Activated CD8-positive, alpha-beta T cell treated with anti-CD3 and anti-CD28 coated beads, Interleukin-2, amount 10 ng/mL, durations not matched to agents 7 days and 5 days (primary cell): ENCODE data around the gene ATP13A3. TPM values are rescaled to one million over a fixed set of nuclear protein-coding genes. Genes with fewer than 3 reads are reported as not detected.

Source experiments
- ATAC-seq: fragments of 150-1000 bp; cut with Tn5 transposase; one replicate; pipeline ENCODE4 v1.10.0; 2021; ENCODE audit warnings: moderate library complexity
- CTCF ChIA-PET: fragments of 350-600 bp; sonication (Branson Sonifier 250); formaldehyde crosslinking; loops from one replicate; lab custom pipeline; 2021; ENCODE audit warnings: antibody characterized with exemption; lab: Charles Lee
- POLR2A ChIA-PET: fragments of 350-600 bp; sonication (Branson Sonifier 250); formaldehyde crosslinking; loops from one replicate; lab custom pipeline; 2021; ENCODE audit warnings: antibody characterized with exemption; lab: Charles Lee
- DNase-seq: peaks from one replicate; pipeline ENCODE4 v3.0.0-alpha.2; 2020
- H3K27ac Mint-ChIP-seq: one replicate; pipeline ENCODE4 v1.8.0; 2021; ENCODE audit warnings: mild to moderate bottlenecking, mixed read lengths
- H3K27me3 Mint-ChIP-seq: one replicate; pipeline ENCODE4 v1.8.0; 2021; ENCODE audit warnings: low read depth, mixed read lengths
- H3K36me3 Mint-ChIP-seq: one replicate; pipeline ENCODE4 v1.8.0; 2021; ENCODE audit warnings: low read depth, mixed read lengths
- H3K4me1 Mint-ChIP-seq: one replicate; pipeline ENCODE4 v1.8.0; 2021; ENCODE audit warnings: low read depth, mixed read lengths
- H3K4me3 Mint-ChIP-seq: one replicate; pipeline ENCODE4 v1.8.0; 2021; ENCODE audit warnings: mild to moderate bottlenecking, mixed read lengths
- H3K9me3 Mint-ChIP-seq: one replicate; pipeline ENCODE4 v1.8.0; 2022; ENCODE audit warnings: mixed read lengths; ENCODE audit not compliant: insufficient read depth
- total RNA-seq, 2 experiments: library from RNA; stranded (reverse); gene quantifications; one replicate each; pipeline ENCODE4 v1.2.3, GENCODE V29; 2021

The ATP13A3 gene
- total RNA-seq, 2 experiments from 2014 or later, result 63.9 to 66.8 TPM

GRCh38 chr3:194367992-194368841 is 118.6 kb downstream of the ATP13A3 start:
- ATAC-seq (no peak), DNase-seq (no peak)
- Mint-ChIP-seq H3K36me3 (no peaks in the 10 kb centered on the region), H3K27ac (no peak overlapping the region), H3K9me3 (no peaks in the 10 kb centered on the region), H3K4me1 (no peaks in the 10 kb centered on the region), H3K4me3 (no peak overlapping the region), H3K27me3 (peaks cover 12% of the 10 kb centered on the region)
- ChIA-PET CTCF (interaction anchor here (0.7 to 1.0 kb wide), 2 partner anchors 24 to 25 kb away, joined by 3 read pairs; no protein-coding TSS in a partner anchor), POLR2A (no interaction called here)

- H3K27me3 Mint-ChIP-seq, result peaks cover 12% of the 10 kb centered on the region
- no peaks in the 10 kb centered on the region for H3K9me3 Mint-ChIP-seq
- no peaks in the 10 kb centered on the region for H3K4me1 Mint-ChIP-seq
- no peak overlapping the region for H3K4me3 Mint-ChIP-seq
- POLR2A ChIA-PET, result no interaction called here
- CTCF ChIA-PET, result no interaction called here
- DNase-seq, result no peak
- no peaks in the 10 kb centered on the region for H3K36me3 Mint-ChIP-seq
- ATAC-seq, result no peak
- no peak overlapping the region for H3K27ac Mint-ChIP-seq
These were observed 120.8 kb downstream of the ATP13A3 start for GRCh38 chr3:194365978-194366490.

- ChIA-PET CTCF (no interaction called here), POLR2A (no interaction called here)
- no peaks in the 10 kb centered on the region for H3K4me1 Mint-ChIP-seq
- H3K36me3 Mint-ChIP-seq, result no peaks in the 10 kb centered on the region
- ATAC-seq (no peak), DNase-seq (no peak)
- no peak overlapping the region for H3K4me3 Mint-ChIP-seq
- peaks cover 8% of the 10 kb centered on the region for H3K27me3 Mint-ChIP-seq
- H3K9me3 Mint-ChIP-seq, result no peaks in the 10 kb centered on the region
- no peak overlapping the region for H3K27ac Mint-ChIP-seq
These were observed 121.3 kb downstream of the ATP13A3 start for GRCh38 chr3:194365526-194365925.

GRCh38 chr3:194364652-194365434 is 122.0 kb downstream of the ATP13A3 start:
- CTCF ChIA-PET, result interaction anchor here (1.4 kb wide), 1 partner anchor 585 kb away, joined by 3 read pairs; no protein-coding TSS in a partner anchor
- no peak for DNase-seq
- H3K4me3 Mint-ChIP-seq, result no peak overlapping the region
- H3K4me1 Mint-ChIP-seq, result no peaks in the 10 kb centered on the region
- no peaks in the 10 kb centered on the region for H3K9me3 Mint-ChIP-seq
- ATAC-seq, result no peak
- H3K36me3 Mint-ChIP-seq, result no peaks in the 10 kb centered on the region
- no peak overlapping the region for H3K27ac Mint-ChIP-seq
- peaks cover 8% of the 10 kb centered on the region for H3K27me3 Mint-ChIP-seq
- POLR2A ChIA-PET, result no interaction called here

- Mint-ChIP-seq H3K9me3 (no peaks in the 10 kb centered on the region), H3K4me1 (no peaks in the 10 kb centered on the region), H3K27me3 (peaks cover 8% of the 10 kb centered on the region), H3K27ac (no peak overlapping the region), H3K4me3 (no peak overlapping the region), H3K36me3 (no peaks in the 10 kb centered on the region)
- POLR2A ChIA-PET, result no interaction called here
- no peak for DNase-seq
- no peak for ATAC-seq
- CTCF ChIA-PET, result interaction anchor here (1.4 kb wide), 1 partner anchor 585 kb away, joined by 3 read pairs; no protein-coding TSS in a partner anchor
These were observed 122.5 kb downstream of the ATP13A3 start for GRCh38 chr3:194364314-194364651.

GRCh38 chr3:194360568-194360967 is 126.2 kb downstream of the ATP13A3 start:
- H3K9me3 Mint-ChIP-seq, result no peaks in the 10 kb centered on the region
- no peaks in the 10 kb centered on the region for H3K4me1 Mint-ChIP-seq
- no peaks in the 10 kb centered on the region for H3K36me3 Mint-ChIP-seq
- no peaks in the 10 kb centered on the region for H3K27me3 Mint-ChIP-seq
- no peak overlapping the region for H3K4me3 Mint-ChIP-seq
- ATAC-seq, result no peak
- no peak for DNase-seq
- ChIA-PET CTCF (interaction anchor here (2.3 kb wide), 1 partner anchor 17 kb away, joined by 8 read pairs; no protein-coding TSS in a partner anchor), POLR2A (interaction anchor here (0.5 kb wide), 1 partner anchor 255 kb away, joined by 3 read pairs; no protein-coding TSS in a partner anchor)
- no peak overlapping the region for H3K27ac Mint-ChIP-seq

- CTCF ChIA-PET, result no interaction called here
- Mint-ChIP-seq H3K27me3 (no peaks in the 10 kb centered on the region), H3K4me3 (no peak overlapping the region), H3K27ac (no peak overlapping the region), H3K4me1 (no peaks in the 10 kb centered on the region), H3K36me3 (no peaks in the 10 kb centered on the region), H3K9me3 (no peaks in the 10 kb centered on the region)
- DNase-seq, result no peak
- POLR2A ChIA-PET, result interaction anchor here (0.6 kb wide), 1 partner anchor 227 kb away, joined by 3 read pairs; no protein-coding TSS in a partner anchor
- no peak for ATAC-seq
These were observed 129.1 kb downstream of the ATP13A3 start for GRCh38 chr3:194357681-194358080.

- no peaks in the 10 kb centered on the region for H3K36me3 Mint-ChIP-seq
- no peaks in the 10 kb centered on the region for H3K4me1 Mint-ChIP-seq
- DNase-seq (no peak), ATAC-seq (no peak)
- no peaks in the 10 kb centered on the region for H3K9me3 Mint-ChIP-seq
- ChIA-PET CTCF (interaction anchor here (1.0 to 1.4 kb wide), 2 partner anchors 11 to 48 kb away, joined by 3 to 7 read pairs; no protein-coding TSS in a partner anchor), POLR2A (no interaction called here)
- H3K4me3 Mint-ChIP-seq, result no peak overlapping the region
- no peak overlapping the region for H3K27ac Mint-ChIP-seq
- H3K27me3 Mint-ChIP-seq, result no peaks in the 10 kb centered on the region
These were observed 131.4 kb downstream of the ATP13A3 start for GRCh38 chr3:194355379-194355778.

- no peak for ATAC-seq
- POLR2A ChIA-PET, result no interaction called here
- Mint-ChIP-seq H3K9me3 (no peaks in the 10 kb centered on the region), H3K4me1 (no peaks in the 10 kb centered on the region), H3K4me3 (no peak overlapping the region), H3K36me3 (no peaks in the 10 kb centered on the region), H3K27me3 (no peaks in the 10 kb centered on the region), H3K27ac (no peak overlapping the region)
- CTCF ChIA-PET, result no interaction called here
- DNase-seq, result no peak
These were observed 132.5 kb downstream of the ATP13A3 start for GRCh38 chr3:194354315-194354714.
